Keratinocyte (primary cell): ENCODE results near the gene NUP153. TPM values are rescaled to one million over a fixed set of nuclear protein-coding genes. Genes with fewer than 3 reads are reported as not detected.

ENCODE experiments used
- DNase-seq: peaks from one replicate; pipeline ENCODE4 v3.0.0-alpha.2; 2011; ENCODE audit warnings: low read depth, missing footprints, low spot score
- FAIRE-seq: peaks from 2 replicates; lab custom pipeline; 2011; peaks lifted over from hg19 to GRCh38; lab: Jason Lieb, UNC
- H2AFZ ChIP-seq: 2 replicates; pipeline ENCODE4 v1.6.0; 2012; ENCODE audit warnings: low read length, control low read depth, inconsistent platforms; ENCODE audit not compliant: control insufficient read depth
- H3K27ac ChIP-seq: 2 replicates; pipeline ENCODE4 v1.5.1; 2011; ENCODE audit warnings: low read length; ENCODE audit not compliant: control insufficient read depth, insufficient read depth
- H3K27me3 ChIP-seq: 3 replicates; pipeline ENCODE4 v1.6.0; 2011; ENCODE audit warnings: low read length; ENCODE audit not compliant: control insufficient read depth, insufficient read depth; ENCODE audit errors: extremely low read depth
- H3K36me3 ChIP-seq, 2 experiments: 2 replicates in 1 of 2; 3 replicates in 1 of 2; pipeline ENCODE4 v1.5.1; 2011; ENCODE audit warnings: low read length in 2 of 2, mild to moderate bottlenecking in 1 of 2; ENCODE audit not compliant: control insufficient read depth in 2 of 2, insufficient read depth in 2 of 2; ENCODE audit errors: extremely low read depth in 1 of 2
- H3K4me1 ChIP-seq: 3 replicates; pipeline ENCODE4 v1.5.1; 2011; ENCODE audit warnings: low read length; ENCODE audit not compliant: control insufficient read depth, insufficient read depth; ENCODE audit errors: extremely low read depth
- H3K4me2 ChIP-seq: 3 replicates; pipeline ENCODE4 v1.6.0; 2011; ENCODE audit warnings: low read depth, low read length; ENCODE audit not compliant: control insufficient read depth, insufficient read depth; ENCODE audit errors: extremely low read depth
- H3K4me3 ChIP-seq, 3 experiments: fragments of 200-600 bp in 1 of 3; sonication (generic) in 1 of 3; 2 replicates in 2 of 3; 3 replicates in 1 of 3; pipeline ENCODE4 v1.5.1; 2011 to 2016; ENCODE audit warnings: low read length in 3 of 3, mild to moderate bottlenecking in 3 of 3, control low read depth in 2 of 3, inconsistent platforms in 1 of 3, low read depth in 1 of 3, mixed read lengths in 1 of 3, mixed run types in 1 of 3, moderate library complexity in 1 of 3; ENCODE audit not compliant: control insufficient read depth in 2 of 3, insufficient read depth in 2 of 3; ENCODE audit errors: extremely low read depth in 1 of 3
- H3K79me2 ChIP-seq: 2 replicates; pipeline ENCODE4 v1.6.0; 2012; ENCODE audit warnings: low read length; ENCODE audit not compliant: control insufficient read depth, insufficient read depth
- H3K9ac ChIP-seq: 3 replicates; pipeline ENCODE4 v1.6.0; 2011; ENCODE audit warnings: low read length; ENCODE audit not compliant: control insufficient read depth, insufficient read depth; ENCODE audit errors: extremely low read depth
- H3K9me1 ChIP-seq: 3 replicates; pipeline ENCODE4 v1.6.0; 2011; ENCODE audit warnings: low read length; ENCODE audit not compliant: control insufficient read depth, insufficient read depth; ENCODE audit errors: extremely low read depth
- H3K9me3 ChIP-seq: 2 replicates; pipeline ENCODE4 v1.5.1; 2012; ENCODE audit warnings: low read depth, low read length; ENCODE audit not compliant: control insufficient read depth
- H4K20me1 ChIP-seq: 3 replicates; pipeline ENCODE4 v1.6.0; 2011; ENCODE audit warnings: low read length; ENCODE audit not compliant: control insufficient read depth, insufficient read depth; ENCODE audit errors: extremely low read depth
- CTCF ChIP-seq, 3 experiments: IDR thresholded peaks in 1 of 3; conservative IDR thresholded peaks in 1 of 3; optimal IDR thresholded peaks in 1 of 3; 2 replicates in 2 of 3; 3 replicates in 1 of 3; pipeline versions ENCODE3 to v1.5.1; 2011; ENCODE audit warnings: low read length in 3 of 3, mild to moderate bottlenecking in 3 of 3, moderate library complexity in 2 of 3, control low read depth in 1 of 3, inconsistent platforms in 1 of 3; ENCODE audit not compliant: insufficient read depth in 2 of 3; ENCODE audit errors: extremely low read depth in 1 of 3
- EZH2 ChIP-seq: IDR thresholded peaks from one replicate; pipeline ENCODE4 v1.6.1; 2012; ENCODE audit warnings: inconsistent platforms, mild to moderate bottlenecking, low read length, moderate library complexity
- dilution Hi-C: fragments of 300-500 bp; cut with MboI; formaldehyde crosslinking; loops from one replicate; pipeline ENCODE4 v1.7.0; 2020; ENCODE audit warnings: low sequenced_read_pairs; ENCODE audit not compliant: extremely low pct_ligation_motif_present
- polyA plus RNA-seq, 5 experiments: library from polyadenylated mRNA; depleted of rRNA in 3 of 5; stranded (reverse) in 3 of 5; stranded (forward) in 1 of 5; unstranded in 1 of 5; fragments of >200 nt; gene quantifications; 1 replicate in 1 of 5; 2 replicates in 3 of 5; 3 replicates in 1 of 5; pipeline versions ENCODE4 v1.2.1 to v1.2.3, GENCODE V29; 2011 to 2012; ENCODE audit warnings: missing spikeins in 2 of 5, low read depth in 1 of 5, low replicate concordance in 1 of 5

Gene NUP153
- polyA plus RNA-seq, 1 donor (not counting 4 experiments of a cell fraction or from before 2014, with no cell fraction given): 27.6 TPM

DNA sequence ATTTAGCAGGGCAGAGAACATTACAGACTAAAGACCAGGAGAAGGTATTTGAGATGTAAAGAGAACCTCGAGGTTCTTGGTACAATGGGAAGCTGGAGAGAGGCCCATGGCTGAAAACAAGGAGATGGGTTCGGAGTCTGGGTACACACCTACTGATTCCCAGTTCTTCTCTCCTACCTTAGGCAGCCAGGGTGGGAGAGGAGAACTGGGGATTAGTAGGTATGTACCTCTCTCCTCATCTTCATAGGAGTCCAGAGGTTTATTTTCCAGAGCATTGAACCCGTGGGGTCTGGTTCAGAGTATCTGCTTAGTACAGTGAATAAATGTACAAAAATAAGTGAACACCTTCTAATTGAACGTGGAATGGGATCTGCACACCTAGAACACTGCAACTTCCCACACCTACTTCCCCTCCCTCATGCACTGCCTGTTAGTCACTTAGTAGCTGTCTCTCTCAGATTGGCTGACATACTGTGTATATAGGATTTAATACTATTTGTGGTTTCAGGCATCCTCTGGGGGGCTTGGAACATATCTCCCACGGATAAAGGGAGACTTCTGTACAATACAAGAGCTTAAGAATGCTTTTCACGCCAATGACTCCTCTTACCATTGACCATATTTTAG is 23.5 kb upstream of the NUP153 start:
- H3K27ac ChIP-seq: no peak overlapping the region
- no peak overlapping the region for H3K9ac ChIP-seq
- H3K79me2 ChIP-seq: no peaks in the 10 kb centered on the region
- no peak for DNase-seq
- TF ChIP-seq EZH2: no peak
- no peak for TF ChIP-seq CTCF (optimal IDR thresholded peaks at IDR 0.05 in 1 of 3, IDR thresholded peaks at IDR 0.05 in 1 of 3, conservative IDR thresholded peaks at IDR 0.05 in 1 of 3; ENCODE audit: extremely low read depth in 1 of 3, insufficient read depth in 2 of 3, low read length in 3 of 3)
- H3K36me3 ChIP-seq: no peaks in the 10 kb centered on the region
- dilution Hi-C loops: no loop called here
- no peaks in the 10 kb centered on the region for H3K4me1 ChIP-seq
- no peaks in the 10 kb centered on the region for H4K20me1 ChIP-seq
- H3K4me3 ChIP-seq: no peak overlapping the region
- H3K4me2 ChIP-seq: no peak overlapping the region
- H3K27me3 ChIP-seq: no peaks in the 10 kb centered on the region
- H2AFZ ChIP-seq: no peak overlapping the region
- H3K9me3 ChIP-seq: no peaks in the 10 kb centered on the region
- no peaks in the 10 kb centered on the region for H3K9me1 ChIP-seq
- FAIRE-seq: no peak

- no peak for FAIRE-seq
- Histone ChIP-seq H3K27ac (no peak overlapping the region), H3K9ac (no peak overlapping the region), H3K36me3 (no peaks in the 10 kb centered on the region), H3K9me1 (no peaks in the 10 kb centered on the region), H3K4me3 (no peak overlapping the region), H3K27me3 (no peaks in the 10 kb centered on the region), H4K20me1 (no peaks in the 10 kb centered on the region), H3K9me3 (no peaks in the 10 kb centered on the region), H3K4me2 (no peak overlapping the region), H3K4me1 (no peaks in the 10 kb centered on the region), H2AFZ (no peak overlapping the region), H3K79me2 (no peaks in the 10 kb centered on the region)
- dilution Hi-C loops: no loop called here
- TF ChIP-seq CTCF (optimal IDR thresholded peaks at IDR 0.05 in 1 of 3, IDR thresholded peaks at IDR 0.05 in 1 of 3, conservative IDR thresholded peaks at IDR 0.05 in 1 of 3; ENCODE audit: extremely low read depth in 1 of 3, insufficient read depth in 2 of 3, low read length in 3 of 3) (no peak), EZH2 (no peak)
- no peak for DNase-seq
Measured at GRCh38 chr6:17729223-17730077, 22.7 kb upstream of the NUP153 start.
